CD4-positive, alpha-beta T cell treated with Interleukin-21 for 1 hour (primary cell): Measurements from ENCODE around the gene XIST.
"Not testable (repeated sequence)": the region's sequence is repeated elsewhere in the genome, so short reads cannot be mapped to it uniquely, and the experiment has no call there.

Experiments used
- DNase-seq: peaks from one replicate; pipeline ENCODE4 v3.0.0-alpha.2; 2020

XIST gene

DNA sequence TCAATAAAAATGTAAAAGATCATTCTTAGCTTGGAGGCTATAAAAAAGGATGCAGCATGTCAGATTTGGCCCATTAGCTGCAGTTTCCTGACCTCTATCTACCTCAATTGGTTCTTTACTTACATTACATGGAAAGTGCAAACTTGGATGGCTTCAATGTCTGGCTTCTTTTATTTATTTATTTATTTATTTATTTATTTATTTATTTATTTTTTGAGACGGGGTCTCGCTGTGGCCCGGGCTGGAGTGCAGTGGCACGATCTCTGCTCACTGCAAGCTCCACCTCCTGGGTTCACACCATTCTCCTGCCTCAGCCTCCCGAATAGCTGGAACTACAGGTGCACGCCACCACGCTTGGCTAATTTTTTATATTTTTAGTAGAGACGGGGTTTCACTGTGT is 60.0 kb downstream of the XIST start:
- DNase-seq: not testable (repeated sequence)

GRCh38 chrX:73785493-73785892 is 67.0 kb downstream of the XIST start:
- DNase-seq: no peak
